ENCODE measurements around the gene ADM5.

ADM5 gene

DNA sequence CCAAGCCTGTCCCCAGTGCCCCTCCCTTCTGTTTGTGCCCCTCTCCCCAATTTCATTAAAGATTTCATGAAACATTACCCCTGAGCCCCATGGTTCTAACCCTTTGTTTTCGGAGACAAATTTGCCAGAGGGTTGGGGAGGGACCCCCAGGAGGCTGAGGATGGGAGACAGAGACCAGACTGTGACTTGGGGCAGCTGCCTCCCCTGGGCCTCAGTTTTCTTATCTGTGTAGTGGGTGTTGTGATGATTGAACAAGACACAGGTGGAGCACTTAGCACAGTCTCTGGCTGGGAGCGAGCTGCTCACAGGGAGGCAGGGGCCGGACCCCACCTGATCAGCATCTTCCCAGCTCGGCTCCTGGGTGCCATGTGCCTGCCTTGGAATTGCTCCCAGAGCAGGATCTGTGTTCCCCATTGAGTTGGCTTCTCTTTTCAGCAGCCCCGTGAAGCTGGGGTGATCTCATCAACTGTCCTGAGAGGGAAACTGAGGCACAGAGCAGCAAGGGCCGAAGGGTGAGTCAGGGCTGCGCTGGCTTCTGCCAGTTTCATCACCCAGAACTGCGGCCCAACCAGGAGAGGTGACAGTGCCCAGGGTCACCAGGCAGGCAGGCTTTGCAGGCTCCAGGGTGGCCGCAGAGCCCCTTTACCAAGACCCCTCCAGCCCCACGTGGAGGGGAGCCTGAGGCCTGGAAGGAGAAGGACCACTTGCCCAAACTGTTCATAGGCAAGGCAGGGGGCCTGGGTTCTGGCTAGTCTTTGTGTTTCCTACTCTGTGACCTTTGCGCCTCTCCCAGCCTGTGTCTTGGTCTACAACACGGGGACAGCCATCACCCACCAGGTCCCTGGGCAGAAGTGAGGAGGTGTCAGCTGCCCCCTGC lies 30.6 kb upstream of the ADM5 start:
- no peak for DNase-seq

DNA sequence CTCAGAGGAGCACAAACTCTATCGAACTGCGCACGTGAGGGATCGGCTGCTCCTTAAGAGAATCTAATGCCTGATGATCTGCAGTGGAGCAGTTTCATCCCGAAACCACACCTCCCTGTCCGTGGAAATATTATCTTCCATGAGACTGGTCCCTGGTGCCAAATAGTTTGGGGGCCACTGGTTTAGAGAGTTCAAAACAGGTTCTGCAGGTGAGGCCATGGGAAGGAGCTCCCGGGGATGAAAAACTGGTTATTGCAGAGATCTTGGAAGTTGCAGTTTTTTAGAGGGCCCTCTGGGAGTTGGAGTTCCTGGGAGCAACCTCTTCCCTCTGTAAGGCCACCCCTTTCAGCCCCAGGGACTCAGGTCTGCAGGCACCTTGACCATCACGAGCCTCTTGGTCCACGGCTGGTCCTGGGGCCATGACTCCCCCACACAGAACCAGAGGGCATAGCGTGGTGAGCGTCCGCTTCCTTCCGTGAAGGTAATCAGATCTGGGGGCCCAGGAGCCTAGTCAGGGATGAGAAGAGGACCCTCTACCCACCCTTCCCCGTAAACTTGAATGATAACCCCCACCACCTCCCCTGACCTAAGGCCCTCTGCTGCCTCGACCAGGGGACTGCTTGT lies 28.9 kb upstream of the ADM5 start:
- DNase-seq: no peak

DNA sequence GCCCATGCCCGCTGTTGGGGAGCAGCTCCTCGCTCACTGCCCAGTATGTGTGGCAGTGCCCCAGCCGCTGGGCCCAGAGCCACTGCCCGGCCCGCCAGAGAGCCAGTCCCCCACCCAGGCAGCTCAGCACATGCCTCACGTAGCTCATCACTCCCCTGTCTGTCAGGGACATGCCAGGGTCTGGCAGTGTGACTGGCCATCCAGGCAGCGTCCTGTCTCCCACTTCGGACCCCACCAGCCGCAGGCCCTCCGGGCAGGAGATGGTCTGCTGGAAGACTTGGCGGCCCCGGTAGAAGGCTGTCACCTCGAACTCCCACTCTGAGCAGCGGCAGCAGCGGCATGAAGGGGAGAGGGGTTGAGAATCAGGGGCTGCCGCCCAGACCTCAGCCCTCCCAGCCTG lies 27.4 kb upstream of the ADM5 start:
- DNase-seq: no peak

DNA sequence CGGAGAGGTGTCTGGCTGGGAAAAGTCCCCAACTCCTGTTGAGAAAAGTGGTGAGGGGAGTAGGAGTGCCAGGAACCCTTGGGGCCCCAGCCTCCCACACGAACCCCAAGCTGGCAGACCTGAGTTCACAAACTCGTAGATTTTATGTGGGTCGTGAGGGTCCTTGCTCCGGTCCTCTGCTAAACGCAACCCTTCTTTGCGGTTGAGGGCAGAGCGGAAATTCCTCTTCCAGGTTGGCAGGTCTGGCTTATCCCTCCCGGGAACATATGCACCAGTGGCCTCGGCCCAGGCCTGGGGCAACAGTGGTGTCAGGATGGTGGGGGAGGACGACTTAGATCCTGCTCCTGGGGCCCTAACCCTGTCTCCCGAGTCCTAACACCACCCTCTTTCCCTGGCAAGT lies 26.2 kb upstream of the ADM5 start:
- no peak for DNase-seq

DNA sequence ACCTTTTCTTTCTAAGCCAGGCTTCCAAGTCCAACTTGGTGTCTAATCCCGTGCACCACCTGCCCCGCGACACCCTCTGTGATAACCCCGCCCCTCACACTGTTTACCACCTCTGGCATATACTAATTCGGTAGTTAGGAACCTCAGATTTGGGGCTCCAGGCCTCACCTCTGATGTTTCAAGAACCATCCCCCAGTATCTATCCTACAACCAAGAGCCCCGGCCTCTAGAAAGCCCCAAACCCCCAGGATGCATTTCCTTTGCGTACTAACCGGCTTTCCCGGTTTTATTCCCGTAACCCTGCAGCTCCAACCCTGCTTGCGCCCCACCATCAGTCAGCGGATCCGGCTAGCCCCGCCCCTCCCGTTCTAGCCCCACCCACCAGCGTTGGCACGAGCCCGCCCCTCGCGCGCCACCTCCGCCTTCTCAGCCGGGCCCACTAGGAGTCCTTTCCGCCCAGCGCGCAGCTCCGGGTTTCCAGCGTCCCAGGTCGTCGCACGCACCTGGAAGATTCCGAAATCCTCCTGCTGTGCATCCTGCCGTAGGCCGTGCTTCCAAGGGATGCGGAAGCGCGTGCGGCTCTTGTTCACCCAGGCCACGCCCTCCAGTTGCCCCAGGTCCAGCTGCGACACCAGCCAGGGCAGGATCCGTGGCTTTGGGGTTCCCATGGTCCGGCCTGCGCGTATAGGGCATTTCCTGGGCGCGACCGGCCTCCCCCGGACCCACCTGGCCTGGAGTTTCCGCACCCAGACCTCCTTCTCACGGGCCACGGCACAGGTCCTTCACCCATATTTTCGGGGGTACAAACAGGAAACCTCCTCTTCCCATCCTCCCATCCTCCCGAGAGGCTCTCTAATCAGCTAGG lies 25.0 kb upstream of the ADM5 start:
- DNase-seq: peak; percentile 91

DNA sequence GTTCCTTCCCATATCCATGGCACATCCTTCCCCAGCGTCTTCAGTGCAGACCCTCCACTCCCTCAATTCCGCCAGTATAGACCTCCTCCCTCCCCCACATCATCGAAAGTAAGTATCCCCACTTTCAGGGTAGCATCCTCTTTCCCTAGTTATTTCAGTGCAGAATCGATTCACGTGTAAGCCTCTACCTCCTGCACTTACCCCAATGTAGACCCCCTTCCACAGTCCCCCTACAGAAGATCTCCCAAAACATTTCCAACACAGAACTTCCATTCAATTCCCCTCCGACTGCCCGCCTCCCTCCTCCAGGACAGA lies 24.4 kb upstream of the ADM5 start:
- no peak for DNase-seq

DNA sequence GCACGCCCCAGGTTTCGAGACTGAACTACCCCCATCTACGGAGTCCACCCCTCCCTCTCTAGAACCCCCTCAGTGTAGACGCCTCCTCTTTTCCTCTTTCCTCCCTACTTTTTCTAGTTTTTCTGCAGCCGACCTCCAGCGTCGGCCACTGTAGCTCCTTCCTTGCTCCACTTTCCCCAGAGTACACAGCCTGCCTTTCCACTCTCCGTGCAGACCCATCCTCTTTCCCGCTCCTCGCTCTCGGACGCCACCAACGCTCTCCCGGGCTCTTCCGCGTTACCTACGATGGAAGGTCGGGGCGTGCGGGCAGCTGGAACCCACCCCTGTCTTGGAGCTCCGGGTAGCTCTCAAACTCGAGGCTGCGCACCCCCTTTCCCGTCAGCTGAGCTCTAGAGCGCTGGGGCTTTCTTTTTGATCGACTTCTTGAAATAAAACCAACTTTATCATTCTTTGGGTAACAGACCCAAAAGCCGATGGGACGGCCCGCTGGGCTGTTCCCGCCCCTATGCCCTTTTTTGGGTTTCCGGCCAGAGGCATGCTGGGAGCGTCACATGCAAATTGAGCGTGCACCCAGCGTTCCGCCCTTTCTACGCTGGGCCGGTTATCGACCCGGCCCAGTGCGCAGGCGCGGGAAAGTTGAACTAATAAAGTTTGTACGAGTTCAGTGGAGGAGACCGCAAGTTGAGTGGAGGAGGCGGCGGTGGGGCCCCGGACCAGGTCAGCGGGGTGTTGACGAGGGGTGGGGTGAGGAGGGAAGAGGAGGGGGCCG lies 23.9 kb upstream of the ADM5 start, which contains the start of the genes BCL2L12 and IRF3:
Gene BCL2L12 (plus strand): TSS at position 583 of the 769 bp plus-strand sequence. CDS start 760 bp downstream, outside the sequence.
Gene IRF3 (minus strand): TSS at position 507 of the 769 bp plus-strand sequence. CDS start 1,019 bp downstream, outside the sequence.
- peak; percentile 99 for DNase-seq

DNA sequence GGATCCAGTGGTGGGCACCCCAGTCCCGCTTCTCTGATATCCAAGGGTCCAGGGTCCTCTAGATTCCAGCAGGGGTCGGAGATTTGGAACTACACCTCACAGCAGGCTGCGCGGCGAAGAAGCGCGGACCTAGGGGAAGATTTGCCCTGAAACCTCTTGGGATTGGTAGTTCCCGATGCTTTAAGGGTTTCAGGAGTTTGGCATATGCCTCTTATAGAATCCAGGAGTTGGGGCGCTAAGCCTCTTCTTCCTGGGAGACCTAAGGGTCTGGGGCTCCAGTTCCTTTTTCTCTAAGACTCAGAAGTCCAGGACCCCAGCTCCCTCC lies 23.3 kb upstream of the ADM5 start:
- no peak for DNase-seq

DNA sequence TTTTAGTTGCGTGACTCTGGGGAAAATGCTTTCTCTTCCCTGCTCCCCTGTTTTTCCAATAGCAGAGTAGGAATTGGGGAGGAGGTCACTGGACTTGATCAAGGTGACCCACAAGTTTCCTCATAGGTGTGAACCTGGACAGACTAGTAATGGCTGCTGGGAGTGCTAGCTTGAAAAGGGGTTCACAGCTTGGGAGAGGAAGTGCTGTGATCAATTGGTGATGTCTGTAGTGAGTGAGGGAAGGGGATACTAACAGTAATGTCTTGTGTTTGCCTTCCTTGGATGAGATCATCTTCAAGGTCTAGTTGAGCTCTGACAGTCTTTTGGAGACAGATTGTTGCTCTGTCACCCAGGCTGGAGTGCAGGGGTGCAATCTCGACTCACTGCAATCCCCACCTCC lies 21.9 kb upstream of the ADM5 start:
- DNase-seq: no peak

DNA sequence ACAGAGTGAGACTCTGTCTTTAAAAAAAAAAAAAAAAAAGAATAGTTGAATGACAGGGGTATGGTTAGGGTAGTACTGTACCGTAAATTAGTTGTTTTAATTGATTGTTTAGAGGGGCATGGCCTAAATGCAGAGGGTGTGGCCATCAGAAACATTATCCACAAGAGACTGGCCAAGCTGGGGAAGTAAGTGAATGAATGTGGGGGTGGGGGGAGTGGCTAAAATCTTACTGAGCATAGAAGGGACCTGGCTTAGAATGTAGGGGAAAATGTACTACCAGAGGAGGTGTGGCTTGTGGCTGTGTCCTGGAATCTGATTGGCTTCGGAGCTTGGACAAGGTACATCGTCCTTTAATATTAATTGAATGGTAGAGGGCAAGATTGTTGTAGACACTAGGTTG lies 19.9 kb upstream of the ADM5 start:
- no peak for DNase-seq

DNA sequence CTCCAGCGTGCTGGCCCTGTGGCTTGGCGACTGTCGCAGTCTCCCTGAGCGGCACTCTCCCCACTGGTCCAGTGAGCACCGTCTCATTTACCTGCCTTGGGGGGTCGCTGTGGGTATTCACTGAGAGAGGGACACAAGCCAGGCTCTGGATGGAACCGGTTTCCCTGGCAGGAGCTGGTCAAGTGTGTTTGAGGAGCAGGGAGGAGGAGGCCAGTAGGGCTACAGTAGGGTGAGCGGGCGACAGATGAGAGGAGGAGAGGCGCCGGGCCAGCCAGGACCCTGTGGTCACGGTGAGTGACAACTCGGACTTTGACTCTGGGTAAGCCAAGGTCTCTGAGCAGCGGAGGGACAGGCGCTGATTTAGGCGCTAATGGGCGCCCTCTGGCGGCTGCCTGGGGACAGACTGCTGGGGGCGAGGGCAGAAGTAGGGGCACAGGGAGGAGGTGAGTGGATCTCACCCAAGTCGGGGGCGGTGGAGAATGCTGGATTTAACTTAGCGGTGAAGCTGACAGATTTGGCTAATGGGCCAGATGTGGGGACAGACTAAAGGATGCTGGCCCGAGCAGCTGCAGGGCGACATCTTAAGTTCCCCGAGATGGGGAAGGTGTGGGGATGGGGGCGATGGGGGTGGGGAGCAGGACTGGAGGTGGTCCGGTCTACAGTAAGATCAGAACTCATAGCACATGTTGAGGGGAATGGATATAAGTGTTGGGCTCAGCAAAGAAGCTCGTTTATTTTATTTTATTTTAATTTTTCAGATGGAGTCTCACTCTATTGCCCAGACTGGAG lies 17.1 kb upstream of the ADM5 start:
- DNase-seq: peak; percentile 81

DNA sequence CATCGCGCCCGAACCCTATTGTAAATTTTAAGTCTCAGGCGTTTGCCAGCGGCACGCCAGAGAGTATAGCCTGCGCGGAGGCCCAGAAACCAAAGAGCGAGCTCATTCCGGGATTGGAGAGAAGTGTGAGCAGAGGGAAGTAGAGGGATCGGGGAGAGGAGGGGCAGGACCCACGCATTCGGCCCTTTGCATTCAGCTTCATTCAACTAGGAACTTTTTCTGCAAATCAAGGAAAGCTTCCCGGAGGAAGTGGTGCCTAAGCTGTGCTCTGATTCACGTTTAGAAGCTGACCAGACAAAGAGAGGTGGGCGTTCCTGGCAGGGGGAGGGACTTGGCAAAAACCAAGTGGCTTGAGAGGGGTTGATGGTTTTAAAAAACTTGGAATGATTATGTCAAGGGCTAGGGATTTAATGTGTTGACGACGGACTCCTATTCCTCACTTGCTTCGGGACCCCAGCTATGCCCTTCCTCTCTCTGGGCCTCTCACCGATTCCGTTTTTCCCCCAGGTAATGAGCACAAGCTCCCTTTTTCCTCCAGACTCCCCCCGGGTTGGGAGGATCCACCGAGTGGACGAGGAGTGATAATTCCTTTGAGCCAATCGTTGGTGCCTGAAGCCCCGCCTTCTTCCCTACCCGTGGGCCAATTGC lies 13.1 kb upstream of the ADM5 start:
- DNase-seq: no peak

DNA sequence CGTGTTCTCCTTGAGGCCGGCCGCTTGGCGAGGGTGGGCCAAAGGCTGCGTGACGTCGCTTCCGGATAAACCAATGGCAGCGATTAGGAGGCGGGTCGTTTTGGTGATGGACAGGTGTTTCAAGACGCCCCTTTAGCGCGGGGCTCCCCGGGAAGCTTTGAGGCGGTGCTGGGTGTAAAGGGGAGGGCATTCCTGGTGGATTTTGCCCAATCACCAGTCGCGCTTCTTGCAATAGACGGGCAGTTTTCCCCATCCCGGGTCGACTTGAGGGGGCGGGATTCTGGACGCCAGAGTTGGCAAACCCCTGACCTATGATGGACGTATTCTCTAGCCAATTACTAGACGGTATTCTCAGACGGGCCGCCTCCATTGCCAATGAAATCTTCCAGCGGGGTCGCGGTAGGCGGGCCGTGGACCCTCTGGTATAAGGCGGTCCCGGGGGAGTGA lies 12.6 kb upstream of the ADM5 start:
- peak; percentile 100 for DNase-seq

DNA sequence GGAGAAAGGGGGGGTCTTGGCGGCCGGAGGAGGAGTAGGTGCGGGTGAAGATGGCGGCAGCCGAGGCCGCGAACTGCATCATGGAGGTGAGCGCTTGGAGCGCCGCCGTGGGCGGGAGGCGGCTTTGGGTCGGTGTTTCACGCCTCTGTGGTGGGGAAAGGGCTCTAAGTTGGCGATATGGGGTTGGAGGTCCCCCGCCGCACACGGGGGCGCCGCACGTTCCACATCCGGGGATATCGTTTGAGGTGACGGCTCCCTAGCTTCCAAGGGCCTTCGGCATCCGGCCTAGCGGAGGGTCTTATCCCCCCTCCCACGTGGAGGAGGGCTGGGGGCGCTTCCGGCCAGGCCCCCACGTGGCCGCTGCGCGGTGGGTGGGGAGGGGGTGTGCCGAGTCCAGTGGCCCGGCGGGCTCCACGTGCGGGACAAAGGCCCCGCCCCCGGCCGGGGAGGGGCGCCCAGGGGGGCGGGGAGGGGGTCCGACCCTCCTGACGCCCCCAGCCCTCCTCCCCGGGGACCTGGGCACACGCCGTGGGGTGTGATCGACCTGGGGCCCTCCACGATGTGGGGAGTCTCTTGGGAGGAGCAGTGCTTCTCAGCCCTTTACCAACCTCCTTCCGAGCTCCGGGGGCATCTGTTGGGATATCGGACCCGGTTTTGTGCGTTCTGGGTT lies 12.0 kb upstream of the ADM5 start, which contains the start of gene PRMT1:
Gene PRMT1 (plus strand): TSS at position 41 of the 670 bp plus-strand sequence. CDS start 10 bp downstream, at position 51.
- peak; percentile 49 for DNase-seq

DNA sequence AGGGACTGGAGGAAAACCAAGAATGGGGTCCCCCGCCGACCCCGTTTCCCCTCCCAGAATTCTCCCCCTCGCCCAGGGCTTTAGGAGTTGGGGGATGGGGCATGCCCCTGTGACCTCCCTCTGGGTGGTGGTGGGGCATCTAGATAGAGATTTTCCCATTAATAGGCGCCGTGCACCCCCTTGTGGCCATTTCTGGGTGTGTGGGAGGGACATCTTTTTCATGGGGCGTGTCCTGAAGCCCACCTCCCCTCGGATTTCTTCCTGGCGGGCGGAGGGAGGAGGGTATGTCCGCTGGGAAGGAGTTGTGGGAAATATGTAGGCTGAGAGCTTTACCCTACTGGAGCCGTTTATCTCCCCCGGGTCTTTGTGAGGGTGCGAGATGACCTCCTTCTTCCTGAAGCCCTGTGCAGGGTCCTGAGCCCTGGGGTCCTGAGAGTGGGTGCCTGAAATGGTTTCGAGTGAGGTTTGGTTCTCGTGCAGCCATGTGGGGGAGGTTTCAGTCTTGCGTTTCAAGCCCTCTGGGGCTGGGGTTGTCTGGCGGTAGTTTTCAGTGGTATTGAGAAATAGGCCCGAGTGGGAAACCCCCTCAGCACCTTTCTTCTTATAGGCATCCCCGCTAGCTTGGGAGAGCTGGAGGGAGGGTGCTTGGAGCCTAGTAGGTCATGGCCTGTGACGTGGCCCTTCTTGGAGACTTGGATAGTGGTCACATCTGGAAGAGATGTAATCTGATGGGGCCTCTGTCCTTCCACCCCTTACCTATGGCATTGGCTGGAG lies 11.3 kb upstream of the ADM5 start:
- DNase-seq: peak; percentile 85

DNA sequence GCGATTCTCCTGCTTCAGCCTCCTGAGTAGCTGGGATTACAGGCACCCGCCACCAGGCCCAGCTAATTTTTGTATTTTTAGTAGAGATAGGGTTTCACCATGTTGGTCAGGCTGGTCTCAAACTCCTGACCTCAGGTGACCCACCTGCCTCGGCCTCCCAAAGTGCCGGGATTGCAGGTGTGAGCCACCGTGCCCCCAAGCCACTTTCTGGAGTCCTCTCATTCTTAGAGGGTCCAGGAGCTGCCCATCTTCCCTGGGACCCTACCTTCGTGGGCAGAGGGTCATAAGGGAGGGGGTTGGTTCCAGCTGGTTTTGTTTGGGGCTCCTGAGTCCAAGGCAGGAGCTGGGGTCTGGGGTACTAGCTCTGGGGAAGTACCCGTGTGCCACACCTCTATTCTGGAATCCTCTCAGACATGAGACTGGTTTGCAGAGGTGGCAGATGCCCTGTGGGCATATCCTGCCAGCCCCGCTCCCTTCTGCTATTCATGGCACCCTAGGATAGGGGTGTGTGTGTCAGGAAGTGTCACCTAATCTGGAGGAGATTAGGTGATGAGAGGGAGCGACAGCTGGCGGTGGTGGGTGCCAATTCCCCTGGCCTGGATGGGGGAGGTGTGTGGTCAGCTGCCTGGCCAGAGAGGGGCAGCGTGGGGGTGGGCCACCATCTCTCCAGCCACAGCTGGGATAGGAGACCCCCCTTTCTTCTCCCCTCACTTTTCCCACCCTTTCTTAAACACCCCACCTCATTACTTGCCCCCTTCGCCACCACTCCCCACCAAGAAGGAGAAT lies 10.2 kb upstream of the ADM5 start:
- DNase-seq: no peak

DNA sequence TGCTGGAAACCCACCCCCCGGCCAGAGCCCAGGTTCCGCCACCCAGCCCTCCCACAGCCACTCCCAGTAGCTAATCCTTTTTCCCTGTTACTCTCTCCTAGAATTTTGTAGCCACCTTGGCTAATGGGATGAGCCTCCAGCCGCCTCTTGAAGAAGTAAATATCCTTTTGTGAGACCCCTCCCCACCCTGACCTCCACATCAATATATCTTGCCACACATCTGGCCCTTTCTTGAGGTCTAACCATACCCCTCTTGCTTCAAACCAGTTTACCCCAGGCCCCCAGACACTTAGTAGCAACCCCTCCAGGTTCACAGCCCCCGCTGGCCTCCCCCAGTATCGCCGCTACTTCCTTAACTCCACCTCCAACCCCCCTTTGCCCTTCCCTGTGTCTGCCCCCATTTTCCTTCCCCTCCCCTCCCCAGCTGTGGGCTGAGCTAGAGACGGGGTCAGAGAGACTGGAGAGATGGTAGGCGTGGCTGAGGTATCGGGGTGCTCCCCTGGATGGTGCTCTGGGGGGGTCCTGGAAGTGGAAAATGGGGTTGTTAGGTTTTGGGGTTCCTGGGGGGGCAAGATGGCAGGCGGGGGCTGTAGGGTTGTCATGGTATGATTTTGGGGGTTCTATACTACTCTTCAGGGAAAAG lies 9.5 kb upstream of the ADM5 start:
- no peak for DNase-seq
